Adrenal gland (tissue), 5 donors: ENCODE results near the gene ATP9B.

Source experiments
- POLR2A ChIP-seq, 2 donors: fragments of 450-650 bp; IDR thresholded peaks; one replicate each; pipeline ENCODE4 v1.6.1; 2017; ENCODE audit warnings: antibody characterized with exemption in 2 of 2, mild to moderate bottlenecking in 2 of 2, moderate library complexity in 1 of 2
- TF ChIP-seq, protein P1 (sequence below), 6 experiments: fragments of 450-650 bp in 4 of 6; fragments of 200-600 bp in 2 of 6; sonication (generic) in 1 of 6; IDR thresholded peaks; 1 replicate in 5 of 6; 2 replicates in 1 of 6; pipeline versions ENCODE4 v1.5.1 to v1.8.0; 2016 to 2021; ENCODE audit warnings: antibody characterized with exemption in 6 of 6, mild to moderate bottlenecking in 2 of 6, moderate library complexity in 1 of 6
- donor health status: DM: no; HTN: no; CAD: no.

DNA sequence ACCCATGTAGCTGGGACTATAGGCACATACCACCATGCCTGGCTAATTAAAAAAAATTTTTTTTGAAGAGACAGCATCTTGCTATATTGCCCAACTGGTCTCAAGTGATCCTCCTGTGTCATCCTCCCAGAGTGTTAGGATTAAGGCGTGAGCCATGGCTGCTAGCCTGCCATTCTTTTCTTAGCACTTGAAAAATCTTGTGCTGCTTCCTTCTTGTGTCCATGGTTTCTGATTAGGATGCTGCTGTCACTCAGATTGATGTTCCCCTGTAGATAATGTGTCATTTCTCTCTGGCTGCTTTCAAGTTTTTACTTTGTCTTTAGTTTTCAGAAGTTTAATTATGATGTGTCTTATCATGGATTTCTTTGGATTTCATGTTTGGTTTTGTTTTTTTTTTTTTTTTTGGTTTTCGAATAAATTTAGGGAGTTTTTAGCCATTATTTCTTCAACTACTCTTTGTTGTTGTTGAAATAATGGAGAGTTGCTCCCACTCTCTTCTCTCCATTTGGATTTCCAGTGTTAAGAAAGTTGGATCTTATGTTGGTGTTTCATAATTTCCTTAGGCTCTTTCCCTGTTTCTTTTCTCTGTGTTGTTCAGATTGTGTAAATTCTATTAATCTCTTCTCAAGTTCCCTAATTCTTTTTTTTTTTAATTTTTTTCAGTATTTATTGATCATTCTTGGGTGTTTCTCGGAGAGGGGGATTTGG is 2.5 kb downstream of the ATP9B start:
- TF ChIP-seq, protein P1, sequence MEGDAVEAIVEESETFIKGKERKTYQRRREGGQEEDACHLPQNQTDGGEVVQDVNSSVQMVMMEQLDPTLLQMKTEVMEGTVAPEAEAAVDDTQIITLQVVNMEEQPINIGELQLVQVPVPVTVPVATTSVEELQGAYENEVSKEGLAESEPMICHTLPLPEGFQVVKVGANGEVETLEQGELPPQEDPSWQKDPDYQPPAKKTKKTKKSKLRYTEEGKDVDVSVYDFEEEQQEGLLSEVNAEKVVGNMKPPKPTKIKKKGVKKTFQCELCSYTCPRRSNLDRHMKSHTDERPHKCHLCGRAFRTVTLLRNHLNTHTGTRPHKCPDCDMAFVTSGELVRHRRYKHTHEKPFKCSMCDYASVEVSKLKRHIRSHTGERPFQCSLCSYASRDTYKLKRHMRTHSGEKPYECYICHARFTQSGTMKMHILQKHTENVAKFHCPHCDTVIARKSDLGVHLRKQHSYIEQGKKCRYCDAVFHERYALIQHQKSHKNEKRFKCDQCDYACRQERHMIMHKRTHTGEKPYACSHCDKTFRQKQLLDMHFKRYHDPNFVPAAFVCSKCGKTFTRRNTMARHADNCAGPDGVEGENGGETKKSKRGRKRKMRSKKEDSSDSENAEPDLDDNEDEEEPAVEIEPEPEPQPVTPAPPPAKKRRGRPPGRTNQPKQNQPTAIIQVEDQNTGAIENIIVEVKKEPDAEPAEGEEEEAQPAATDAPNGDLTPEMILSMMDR (IDR thresholded peaks at IDR 0.05), result no peak
- TF ChIP-seq POLR2A (IDR thresholded peaks at IDR 0.05), result no peak
